ENCODE data around the gene ZNF891. TPM values are rescaled to one million over a fixed set of nuclear protein-coding genes. Genes with fewer than 3 reads are reported as not detected.

ZNF891 gene
- total RNA-seq, 1 experiment from 2014 or later, result 2.1 TPM

GRCh38 chr12:133107121-133107520 lies 23.0 kb downstream of the ZNF891 start:
- peaks cover 6% of the 10 kb centered on the region; the same call in 1 of the 2 replicates for H3K27me3 Mint-ChIP-seq (ENCODE audit: low read depth)
- Histone ChIP-seq H3K23ac (ENCODE audit: insufficient read length, low read depth, low read length) (no peak overlapping the region), H3K79me2 (ENCODE audit: insufficient read depth, low read length) (no peaks in the 10 kb centered on the region), H3K27me3 (ENCODE audit: insufficient read depth, low read length) (no peaks in the 10 kb centered on the region), H2BK120ac (ENCODE audit: low read depth, low read length, poor library complexity, severe bottlenecking) (no peak overlapping the region), H3K4me1 (ENCODE audit: insufficient read depth, low read length) (no peaks in the 10 kb centered on the region), H3K56ac (ENCODE audit: insufficient read length, low read depth, low read length) (no peak overlapping the region), H2AK5ac (ENCODE audit: insufficient read length, low read length) (no peak overlapping the region), H3K4me2 (ENCODE audit: insufficient read depth, insufficient read length, low read length) (no peak overlapping the region), H3K9me3 (ENCODE audit: control insufficient read depth, low read depth, low read length) (peaks cover 89% of the 10 kb centered on the region), H3K18ac (ENCODE audit: insufficient read length, low read depth, low read length) (no peak overlapping the region), H2BK12ac (ENCODE audit: insufficient read length, low read depth, low read length) (no peak overlapping the region), H4K20me1 (ENCODE audit: control insufficient read depth, insufficient read depth, insufficient read length) (no peaks in the 10 kb centered on the region), H3K27ac (ENCODE audit: insufficient read length, low read depth, low read length) (no peak overlapping the region), H4K8ac (replicated peaks; ENCODE audit: insufficient read length, low read depth, low read length) (no peak overlapping the region), H3K79me1 (ENCODE audit: insufficient read depth, low read depth, low read length, poor library complexity, severe bottlenecking) (peaks cover 2% of the 10 kb centered on the region), H2BK20ac (ENCODE audit: low read depth, low read length, poor library complexity, severe bottlenecking) (no peak overlapping the region), H2BK15ac (ENCODE audit: low read depth, low read length) (no peak overlapping the region), H2AFZ (ENCODE audit: low read length) (no peak overlapping the region), H3T11ph (ENCODE audit: low read length) (no peak overlapping the region), H4K91ac (ENCODE audit: insufficient read length, low read depth, low read length) (no peak overlapping the region), H3K4ac (ENCODE audit: low read depth, low read length) (no peak overlapping the region), H4K5ac (ENCODE audit: insufficient read length, low read depth, low read length) (no peak overlapping the region), H2BK5ac (ENCODE audit: insufficient read length, low read length) (no peak overlapping the region), H3K9ac (ENCODE audit: extremely low read depth, insufficient read length, low read length) (no peak overlapping the region), H3K23me2 (ENCODE audit: insufficient read length, low read depth, low read length, poor library complexity, severe bottlenecking) (no peaks in the 10 kb centered on the region), H3K14ac (ENCODE audit: insufficient read depth, low read length) (no peak overlapping the region)
- H3K36me3 Mint-ChIP-seq (ENCODE audit: insufficient read depth in 1 of 3, low read depth in 3 of 3), result peaks cover 85 to 96% (median 95%) of the 10 kb centered on the region in 3 experiments
- DNase-seq, result no peak
- H3K9me3 Mint-ChIP-seq, result peaks cover 92 to 98% of the 10 kb centered on the region in 2 experiments
- H3K4me3 Mint-ChIP-seq, result no peak overlapping the region
- no peaks in the 10 kb centered on the region for H3K4me1 Mint-ChIP-seq
- TF ChIP-seq CTCF (conservative IDR thresholded peaks at IDR 0.05), result no peak
- WGBS (ENCODE audit: extremely low coverage, insufficient read length, low lambda C conversion rate), result no CpG with 5 or more reads among the region's 1 CpG
- no peak overlapping the region for H3K27ac Mint-ChIP-seq

Measured in H9 (cell line).